ENCODE results near the gene ESD. TPM values are rescaled to one million over a fixed set of nuclear protein-coding genes. Genes with fewer than 3 reads are reported as not detected.
"Not testable (repeated sequence)": the region's sequence is repeated elsewhere in the genome, so short reads cannot be mapped to it uniquely, and the experiment has no call there.

Gene ESD
- total RNA-seq, 4 donors from 2014 or later = 70.7 to 100 (median 94.3) TPM

- in situ Hi-C loops (cut with MboI; ENCODE audit: low sequenced_read_pairs in 4 of 4) (no loop called here), intact Hi-C loops (cut with DNase I; ENCODE audit: low total_unique reads) (no loop called here)
- no peaks in the 10 kb centered on the region for H3K36me3 ChIP-seq
- H3K9me3 ChIP-seq = peaks cover 0 to 8% (median 2%) of the 10 kb centered on the region in 3 donors
- no peaks in the 10 kb centered on the region for H3K4me1 ChIP-seq
- H3K4me3 ChIP-seq = no peak overlapping the region
- no peak for DNase-seq
- TF ChIP-seq POLR2A (IDR thresholded peaks at IDR 0.05) = no peak
- TF ChIP-seq, protein P1, sequence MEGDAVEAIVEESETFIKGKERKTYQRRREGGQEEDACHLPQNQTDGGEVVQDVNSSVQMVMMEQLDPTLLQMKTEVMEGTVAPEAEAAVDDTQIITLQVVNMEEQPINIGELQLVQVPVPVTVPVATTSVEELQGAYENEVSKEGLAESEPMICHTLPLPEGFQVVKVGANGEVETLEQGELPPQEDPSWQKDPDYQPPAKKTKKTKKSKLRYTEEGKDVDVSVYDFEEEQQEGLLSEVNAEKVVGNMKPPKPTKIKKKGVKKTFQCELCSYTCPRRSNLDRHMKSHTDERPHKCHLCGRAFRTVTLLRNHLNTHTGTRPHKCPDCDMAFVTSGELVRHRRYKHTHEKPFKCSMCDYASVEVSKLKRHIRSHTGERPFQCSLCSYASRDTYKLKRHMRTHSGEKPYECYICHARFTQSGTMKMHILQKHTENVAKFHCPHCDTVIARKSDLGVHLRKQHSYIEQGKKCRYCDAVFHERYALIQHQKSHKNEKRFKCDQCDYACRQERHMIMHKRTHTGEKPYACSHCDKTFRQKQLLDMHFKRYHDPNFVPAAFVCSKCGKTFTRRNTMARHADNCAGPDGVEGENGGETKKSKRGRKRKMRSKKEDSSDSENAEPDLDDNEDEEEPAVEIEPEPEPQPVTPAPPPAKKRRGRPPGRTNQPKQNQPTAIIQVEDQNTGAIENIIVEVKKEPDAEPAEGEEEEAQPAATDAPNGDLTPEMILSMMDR (IDR thresholded peaks at IDR 0.05 in 4 of 5, conservative IDR thresholded peaks at IDR 0.05 in 1 of 5) = no peak
- H3K27ac ChIP-seq = no peak overlapping the region
- ATAC-seq = no peak
- H3K27me3 ChIP-seq = no peaks in the 10 kb centered on the region
These were observed 15.4 kb upstream of the ESD start for GRCh38 chr13:46812301-46812797.

DNA sequence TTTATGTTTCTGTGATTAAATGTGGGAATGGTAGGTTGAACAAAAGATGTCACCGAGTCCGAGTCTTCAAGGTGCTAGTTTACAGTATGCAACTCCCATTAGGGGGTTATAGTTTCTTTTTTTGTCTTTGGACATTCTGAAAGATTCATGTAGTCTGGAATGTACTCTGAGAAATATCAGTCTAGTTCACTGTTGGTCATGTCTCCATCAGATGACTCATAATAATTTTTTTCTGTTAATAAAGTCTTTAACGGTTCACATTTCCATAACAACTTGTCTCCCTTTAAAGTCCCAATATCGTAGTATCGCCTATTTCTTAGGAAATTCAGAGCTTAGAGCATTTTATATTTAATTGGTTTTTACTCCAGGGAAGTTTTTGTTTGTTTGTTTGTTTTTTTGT is 13.5 kb upstream of the ESD start:
- TF ChIP-seq, protein P1 (IDR thresholded peaks at IDR 0.05 in 4 of 5, conservative IDR thresholded peaks at IDR 0.05 in 1 of 5) = no peak
- no peak for TF ChIP-seq POLR2A (IDR thresholded peaks at IDR 0.05)
- intact Hi-C loops (cut with DNase I; ENCODE audit: low total_unique reads) = no loop called here
- DNase-seq = no peak
- ATAC-seq = no peak
- no peaks in the 10 kb centered on the region for H3K27me3 ChIP-seq
- H3K27ac ChIP-seq = no peak overlapping the region
- H3K4me3 ChIP-seq = no peak overlapping the region
- H3K9me3 ChIP-seq = peaks cover 0 to 8% (median 2%) of the 10 kb centered on the region in 3 donors
- in situ Hi-C loops (cut with MboI; ENCODE audit: low sequenced_read_pairs in 4 of 4) = no loop called here
- no peaks in the 10 kb centered on the region for H3K4me1 ChIP-seq
- H3K36me3 ChIP-seq = no peaks in the 10 kb centered on the region

- DNase-seq; in situ Hi-C loops (cut with MboI; ENCODE audit: low sequenced_read_pairs in 4 of 4); H3K36me3 ChIP-seq; H3K27ac ChIP-seq; intact Hi-C loops (cut with DNase I; ENCODE audit: low total_unique reads); H3K4me3 ChIP-seq; H3K4me1 ChIP-seq; ATAC-seq; H3K9me3 ChIP-seq; H3K27me3 ChIP-seq: not testable (repeated sequence)
These were observed 8.0 kb upstream of the ESD start for GRCh38 chr13:46804921-46805320.

GRCh38 chr13:46804391-46804815 is 7.4 kb upstream of the ESD start:
- intact Hi-C loops (cut with DNase I; ENCODE audit: low total_unique reads) = no loop called here
- Histone ChIP-seq H3K9me3 (no peaks in the 10 kb centered on the region), H3K36me3 (no peaks in the 10 kb centered on the region), H3K4me3 (no peak overlapping the region), H3K4me1 (no peaks in the 10 kb centered on the region), H3K27ac (no peak overlapping the region), H3K27me3 (no peaks in the 10 kb centered on the region)
- no peak for ATAC-seq
- DNase-seq = no peak
- in situ Hi-C loops (cut with MboI; ENCODE audit: low sequenced_read_pairs in 4 of 4) = no loop called here
- TF ChIP-seq, protein P1 (IDR thresholded peaks at IDR 0.05 in 4 of 5, conservative IDR thresholded peaks at IDR 0.05 in 1 of 5) = no peak
- no peak for TF ChIP-seq POLR2A (IDR thresholded peaks at IDR 0.05)

DNA sequence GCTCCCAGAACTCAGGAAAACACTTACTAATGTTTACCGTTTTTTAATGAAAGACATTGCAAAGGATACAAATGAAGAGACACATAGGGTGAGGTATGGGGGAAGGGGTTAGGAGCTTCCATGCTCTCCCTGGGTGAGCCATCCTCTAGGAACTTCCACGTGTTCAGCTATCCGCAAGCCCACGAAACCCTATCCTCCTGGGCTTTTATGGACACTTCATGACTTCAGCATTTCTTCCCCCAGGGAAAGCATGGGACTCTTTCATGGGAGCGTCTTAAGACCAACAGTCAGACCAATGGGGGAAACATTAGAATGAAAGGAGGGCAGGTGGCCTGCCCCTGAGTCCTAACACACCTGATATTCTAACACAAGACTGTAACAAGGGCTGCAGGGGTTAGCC is 6.6 kb upstream of the ESD start:
- Histone ChIP-seq H3K9me3 (no peaks in the 10 kb centered on the region), H3K27ac (no peak overlapping the region), H3K36me3 (no peaks in the 10 kb centered on the region), H3K27me3 (no peaks in the 10 kb centered on the region), H3K4me3 (no peak overlapping the region), H3K4me1 (no peaks in the 10 kb centered on the region)
- TF ChIP-seq, protein P1 (IDR thresholded peaks at IDR 0.05 in 4 of 5, conservative IDR thresholded peaks at IDR 0.05 in 1 of 5) = no peak
- TF ChIP-seq POLR2A (IDR thresholded peaks at IDR 0.05) = no peak
- intact Hi-C loops (cut with DNase I; ENCODE audit: low total_unique reads) = no loop called here
- in situ Hi-C loops (cut with MboI; ENCODE audit: low sequenced_read_pairs in 4 of 4) = no loop called here
- no peak for DNase-seq
- no peak for ATAC-seq

Measured in gastrocnemius medialis (tissue), 4 donors.